OCI-LY1 (cell line): Measurements from ENCODE around the gene SH3RF3.

Source experiments
- CTCF ChIP-seq: fragments of 200-600 bp; sonication (generic), shearing (Covaris generic); IDR thresholded peaks from 2 replicates; pipeline ENCODE4 v1.5.1; 2017; ENCODE audit warnings: mild to moderate bottlenecking, antibody characterized with exemption, low read length, moderate library complexity, mixed read lengths
- EZH2 ChIP-seq: fragments of 200-600 bp; sonication (generic), shearing (Covaris generic); IDR thresholded peaks from 2 replicates; pipeline ENCODE4 v1.8.0; 2017; ENCODE audit warnings: borderline replicate concordance, mixed run types, mild to moderate bottlenecking, antibody characterized with exemption, low read length, moderate library complexity, mixed read lengths

- TF ChIP-seq CTCF = no peak
- no peak for TF ChIP-seq EZH2
Measured at GRCh38 chr2:109364217-109364616, 235.2 kb downstream of the SH3RF3 start.
